Pulmonary artery endothelial cell (primary cell): Measurements from ENCODE around the gene SPOCK1. TPM values are rescaled to one million over a fixed set of nuclear protein-coding genes. Genes with fewer than 3 reads are reported as not detected.

ENCODE experiments used
- DNase-seq: peaks from one replicate; pipeline ENCODE4 v3.0.0-alpha.2; 2011; ENCODE audit warnings: low read depth, low spot score
- total RNA-seq: library from RNA; depleted of rRNA; stranded (reverse); fragments of >200 nt; gene quantifications from 2 replicates; pipeline ENCODE4 v1.2.3, GENCODE V29; 2014

SPOCK1 gene
- total RNA-seq, 1 donor from 2014 or later, result 324 TPM

- no peak for DNase-seq
These were observed 297.2 kb downstream of the SPOCK1 start for GRCh38 chr5:137201876-137202275.

DNA sequence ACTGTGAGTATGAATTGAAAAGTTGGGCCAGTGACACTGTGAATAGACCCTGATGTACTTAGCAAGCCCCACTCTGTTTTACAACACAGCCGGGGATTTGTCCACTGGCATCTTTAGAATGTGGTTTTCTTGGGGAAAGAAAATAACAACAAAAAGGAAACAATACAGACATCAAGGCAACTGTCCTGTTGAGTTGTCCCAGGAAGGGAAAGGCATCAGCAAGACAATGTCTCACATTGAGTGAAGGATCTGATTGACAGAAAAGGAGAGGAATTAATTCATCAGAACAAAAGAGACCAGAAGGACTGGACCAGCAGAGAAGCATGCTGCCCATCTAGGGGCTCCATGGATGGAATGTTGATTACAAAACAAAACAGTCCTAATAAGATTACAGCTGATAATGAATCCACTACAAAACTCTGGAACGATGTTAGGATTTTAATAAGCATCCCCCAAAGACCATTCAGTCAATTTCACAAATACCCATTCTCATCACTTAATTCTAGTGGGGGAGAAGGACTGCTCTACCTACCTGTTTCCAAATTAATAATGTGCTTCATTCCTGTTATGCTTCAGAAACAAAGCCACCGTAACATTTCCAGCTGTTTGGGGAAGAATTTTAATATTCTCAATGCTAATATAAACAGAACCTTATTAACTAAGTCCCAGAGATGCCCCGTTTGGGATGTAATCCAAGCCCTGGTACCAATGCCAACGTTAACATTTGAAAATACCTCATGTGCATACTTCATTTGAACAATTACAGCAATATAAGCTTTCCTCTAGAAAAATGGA is 298.0 kb downstream of the SPOCK1 start:
- DNase-seq, result no peak

DNA sequence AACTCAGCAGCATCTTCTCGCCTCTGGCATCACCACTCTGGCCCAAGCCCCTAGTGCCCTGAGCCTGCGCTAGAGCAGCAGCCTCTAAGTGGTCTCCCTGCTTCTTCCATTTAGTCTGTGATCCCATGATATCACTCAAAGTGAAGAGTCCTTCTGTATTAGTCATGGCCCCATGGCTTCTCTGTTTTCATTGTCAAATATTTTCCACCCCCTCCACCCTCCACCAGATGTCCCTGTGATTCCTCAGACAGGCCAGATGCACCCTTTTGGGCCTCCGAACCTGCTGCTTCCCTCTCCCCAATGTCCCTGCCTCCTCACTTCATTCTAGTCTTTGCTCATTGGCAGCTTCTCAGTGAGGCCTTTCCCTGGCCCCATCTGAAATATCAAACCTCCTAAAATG is 299.2 kb downstream of the SPOCK1 start:
- no peak for DNase-seq

- DNase-seq, result no peak
These were observed 299.9 kb downstream of the SPOCK1 start for GRCh38 chr5:137199201-137199600.

DNA sequence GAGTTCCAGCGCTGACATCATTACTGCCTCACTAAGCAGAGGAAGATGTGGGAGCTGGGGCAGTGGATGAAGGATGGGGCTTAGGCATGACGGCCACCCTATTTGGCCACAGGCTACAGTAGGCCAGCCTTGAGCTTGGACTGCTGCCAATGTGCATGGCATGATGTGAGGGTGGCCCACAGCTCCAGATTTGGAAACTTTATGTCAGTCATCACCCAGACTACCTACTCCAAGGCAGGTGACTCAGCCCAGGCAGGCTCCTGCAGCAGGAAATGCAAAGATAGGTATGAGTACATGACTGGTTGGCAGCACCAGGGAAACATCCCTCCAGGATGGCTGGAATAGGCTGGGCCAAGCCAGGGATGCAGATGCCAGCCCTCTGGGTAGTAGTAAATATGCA is 303.6 kb downstream of the SPOCK1 start:
- no peak for DNase-seq

DNA sequence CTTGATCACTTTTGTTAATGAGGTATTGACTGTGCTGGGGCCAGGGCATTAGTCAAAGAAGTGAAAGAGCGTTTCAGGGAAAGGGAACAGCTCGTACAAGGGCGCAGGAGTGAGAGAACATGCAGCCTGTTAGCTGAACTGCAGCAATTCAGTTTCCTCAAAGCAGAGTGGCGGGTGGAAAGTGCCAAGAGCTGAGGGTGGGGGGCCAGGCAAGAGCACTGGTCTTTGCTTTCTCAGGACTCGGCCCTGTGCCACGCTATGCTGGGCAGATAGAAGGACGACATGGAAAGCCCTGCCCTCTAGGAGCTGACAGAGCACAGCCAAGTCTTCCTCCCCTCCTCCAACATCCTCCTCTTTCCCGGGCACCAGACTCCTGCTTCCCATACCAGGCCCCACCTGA is 304.8 kb downstream of the SPOCK1 start:
- no peak for DNase-seq

- DNase-seq, result peak; percentile 3
These were observed 306.8 kb downstream of the SPOCK1 start for GRCh38 chr5:137192293-137192743.

- no peak for DNase-seq
These were observed 307.9 kb downstream of the SPOCK1 start for GRCh38 chr5:137191179-137191578.

GRCh38 chr5:137190441-137190840 is 308.7 kb downstream of the SPOCK1 start:
- DNase-seq, result no peak

DNA sequence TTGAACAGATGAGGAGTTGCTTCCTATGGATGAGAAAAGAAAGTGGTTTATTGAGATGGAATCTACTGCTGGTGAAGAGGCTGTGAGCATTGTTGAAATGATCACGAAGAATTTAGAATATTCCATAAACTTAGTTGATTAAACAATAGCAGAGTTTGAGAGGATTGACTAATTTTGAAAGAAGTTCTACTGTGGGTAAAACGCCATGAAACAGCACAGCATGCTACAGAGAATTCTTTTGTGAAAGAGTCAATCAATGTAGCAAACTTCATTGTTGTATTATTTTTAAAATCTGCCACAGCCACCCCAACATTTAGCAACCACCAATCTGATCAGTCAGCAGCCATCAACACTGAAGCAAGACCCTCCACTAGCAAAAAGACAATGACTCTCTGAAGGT is 309.1 kb downstream of the SPOCK1 start:
- no peak for DNase-seq

- DNase-seq, result no peak
These were observed 310.6 kb downstream of the SPOCK1 start for GRCh38 chr5:137188566-137188965.

DNA sequence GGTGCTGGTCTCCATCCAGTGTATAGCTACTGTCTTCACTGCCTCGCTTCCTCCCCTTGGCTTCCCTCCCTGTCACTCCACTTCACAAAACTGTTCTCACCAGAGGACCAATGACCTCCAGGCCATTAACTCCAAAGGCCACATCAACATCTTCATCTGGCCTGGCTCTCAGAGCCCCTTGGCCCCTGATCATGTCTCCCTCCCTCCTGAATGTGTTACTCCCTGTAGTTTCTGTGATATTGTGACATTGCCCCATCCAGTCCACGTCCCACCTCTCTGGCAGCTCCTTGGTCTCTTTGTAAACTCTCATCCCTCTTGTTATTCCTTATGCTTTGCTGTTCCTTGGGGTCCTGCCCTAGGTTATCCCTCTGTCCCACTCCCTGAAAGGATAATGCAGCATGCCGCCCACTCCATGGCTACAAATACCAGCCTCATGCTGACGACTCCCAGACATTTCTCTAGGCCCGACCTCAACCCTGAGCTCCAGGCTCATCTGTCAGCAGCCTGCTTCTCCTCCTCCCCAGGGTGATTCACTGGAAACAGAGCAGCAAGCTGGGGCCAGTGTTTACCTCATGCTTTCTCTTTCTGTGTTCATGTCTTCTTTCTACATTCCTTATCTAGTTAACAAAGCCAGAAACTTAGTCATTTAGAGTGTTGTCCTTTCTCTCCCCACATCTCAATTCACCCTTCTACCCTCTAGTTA is 312.2 kb downstream of the SPOCK1 start:
- DNase-seq, result no peak

- no peak for DNase-seq
These were observed 313.9 kb downstream of the SPOCK1 start for GRCh38 chr5:137185193-137185592.

DNA sequence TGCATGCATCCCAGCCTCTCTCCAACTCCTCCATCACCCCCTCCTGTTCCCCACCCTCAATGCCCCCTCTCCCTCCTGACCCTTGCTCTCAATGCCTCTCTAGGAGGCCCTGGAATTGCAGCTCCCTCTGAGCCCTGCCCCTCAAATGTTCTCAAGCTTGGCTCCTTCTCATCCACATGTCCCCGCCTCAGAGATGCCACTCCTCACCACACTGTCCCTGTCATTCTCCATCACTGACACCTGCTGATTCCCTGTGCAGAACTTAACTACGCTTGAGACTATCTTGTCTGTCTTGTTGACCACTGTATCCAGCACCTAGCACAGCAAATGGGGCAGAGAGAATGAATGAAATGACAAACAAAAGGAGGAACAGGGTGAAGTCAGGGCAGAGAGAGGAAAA is 314.4 kb downstream of the SPOCK1 start:
- no peak for DNase-seq

- no peak for DNase-seq
These were observed 316.6 kb downstream of the SPOCK1 start for GRCh38 chr5:137182576-137182975.

DNA sequence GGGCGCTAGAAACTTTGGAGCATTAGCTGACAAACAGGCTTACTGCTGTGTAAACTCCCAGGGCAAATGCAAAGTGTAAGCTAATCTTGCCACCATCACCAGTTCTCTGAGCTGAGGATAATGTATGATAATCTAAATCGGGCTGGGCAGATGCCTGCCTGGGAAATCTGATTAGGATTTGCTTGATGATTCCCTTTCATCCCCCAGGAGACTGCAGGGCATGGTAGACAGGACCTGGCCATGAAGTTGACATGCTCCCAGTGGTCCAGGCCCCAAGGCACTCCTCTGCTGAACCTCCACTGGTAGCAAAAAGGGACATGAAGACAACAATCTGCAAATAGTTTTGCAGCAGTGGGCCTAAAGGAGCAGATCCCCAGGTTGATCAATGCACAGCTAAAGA is 317.5 kb downstream of the SPOCK1 start:
- DNase-seq, result no peak

GRCh38 chr5:137179203-137179602 is 319.9 kb downstream of the SPOCK1 start:
- DNase-seq, result no peak

DNA sequence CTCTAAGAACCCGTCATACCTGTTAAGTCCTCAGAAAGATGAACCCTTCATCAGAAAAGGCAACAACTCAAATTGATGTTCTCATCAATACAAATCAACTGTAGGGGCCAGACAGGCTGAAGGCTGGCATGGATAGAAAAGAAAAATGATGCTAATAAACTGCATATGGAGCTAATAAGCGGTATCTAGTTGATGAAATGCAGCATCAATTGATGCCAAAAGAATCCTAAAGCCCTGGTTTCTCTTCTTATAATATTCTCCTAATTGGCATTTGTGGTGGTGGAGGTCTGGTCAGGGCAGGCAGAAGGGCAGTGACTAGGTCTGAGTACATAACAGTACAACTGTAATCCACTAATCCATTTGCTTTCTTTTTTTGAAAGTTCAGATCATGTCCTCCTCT is 322.5 kb downstream of the SPOCK1 start:
- DNase-seq, result no peak

DNA sequence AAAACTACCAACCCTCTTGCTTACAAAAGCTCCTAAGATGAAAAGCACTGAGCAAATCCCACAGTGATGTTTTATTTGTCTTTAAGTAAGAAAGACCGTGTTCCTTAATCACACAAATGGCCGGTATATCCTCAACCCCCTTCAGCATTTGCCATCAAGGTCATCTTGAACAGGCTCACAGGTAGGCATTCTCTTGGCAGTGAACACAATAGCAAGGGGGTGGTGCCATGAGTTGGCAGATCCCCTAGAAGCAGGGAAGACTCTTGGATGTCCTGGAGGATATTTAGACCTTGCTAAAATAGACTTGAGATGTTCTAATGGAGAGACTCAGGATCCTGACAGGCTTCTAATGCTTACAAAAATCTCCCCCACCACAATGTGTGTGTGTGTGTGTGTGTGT is 323.0 kb downstream of the SPOCK1 start:
- DNase-seq, result no peak

DNA sequence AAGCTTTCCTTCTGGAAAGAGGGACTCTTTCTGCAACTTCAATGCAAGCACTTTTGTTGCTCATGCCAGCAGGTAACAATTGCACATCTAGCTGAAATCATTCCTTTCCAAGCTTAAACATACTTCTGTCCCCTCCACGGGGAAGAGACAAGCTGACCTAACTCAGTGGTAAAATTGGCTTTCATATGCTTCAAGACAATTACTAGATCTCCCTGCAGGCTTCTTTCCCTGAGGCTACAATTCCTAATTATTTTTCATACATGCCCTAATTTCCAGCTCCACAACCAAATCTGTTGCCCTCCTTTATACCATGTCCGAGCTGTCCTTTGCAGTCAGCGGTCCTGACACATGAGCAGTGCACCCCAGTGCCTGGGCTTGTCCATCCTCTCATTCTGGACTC is 324.9 kb downstream of the SPOCK1 start:
- DNase-seq, result no peak

- no peak for DNase-seq
These were observed 326.9 kb downstream of the SPOCK1 start for GRCh38 chr5:137172258-137172657.

DNA sequence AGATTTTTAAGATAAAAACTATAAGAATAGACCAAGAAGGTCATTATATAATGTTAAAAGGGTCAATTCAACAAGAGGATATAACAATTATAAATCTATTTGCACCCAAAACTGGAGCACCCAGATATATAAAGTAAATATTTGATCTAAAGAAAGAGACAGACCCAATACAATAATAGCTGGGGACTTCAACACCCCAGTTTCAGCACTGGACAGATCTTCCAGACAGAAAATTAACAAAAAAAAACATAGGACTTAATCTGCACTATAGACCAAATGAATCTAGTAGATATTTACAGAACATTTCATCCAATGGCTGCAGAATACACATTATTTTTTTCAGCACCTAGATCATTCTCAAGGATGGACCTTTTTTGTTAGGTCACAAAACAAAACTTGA is 331.9 kb downstream of the SPOCK1 start:
- no peak for DNase-seq

DNA sequence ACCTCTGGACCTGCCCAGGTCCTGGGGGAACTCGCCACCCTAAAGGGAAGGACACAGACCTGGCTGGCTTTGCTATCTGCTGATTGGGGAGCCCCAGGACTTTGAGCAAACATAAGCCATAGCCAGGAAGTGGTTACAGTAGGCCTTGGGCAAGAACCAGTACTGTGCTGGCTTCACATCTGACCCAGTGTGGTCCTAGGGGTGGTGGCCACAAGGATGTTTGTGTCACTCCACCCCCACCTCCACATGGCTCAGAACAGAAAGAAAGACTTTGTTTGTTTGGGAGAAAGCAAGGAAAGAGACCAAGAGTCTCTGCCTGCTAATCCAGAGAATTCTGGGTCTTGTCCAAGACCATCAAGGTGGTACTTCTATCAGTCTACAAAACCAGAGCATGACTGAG is 334.2 kb downstream of the SPOCK1 start:
- DNase-seq, result no peak
